T47D (cell line): Measurements from ENCODE around the gene SPIN1.

Source experiments
- DNase-seq, 2 experiments: peaks; one replicate each; pipeline versions ENCODE4 v3.0.0 to v3.0.0-alpha.2; 2011 to 2012; ENCODE audit warnings: low read depth in 1 of 2, low spot score in 1 of 2
- JUND ChIP-seq: IDR thresholded peaks from 2 replicates; pipeline ENCODE4 v1.6.1; 2012; ENCODE audit warnings: low read depth
- in situ Hi-C: cut with HindIII; loops from 2 replicates; pipeline ENCODE4 v1.10.0; 2016; ENCODE audit warnings: low sequenced_read_pairs, low pct_unique_long_range_greater_than_20kb

The SPIN1 gene

DNA sequence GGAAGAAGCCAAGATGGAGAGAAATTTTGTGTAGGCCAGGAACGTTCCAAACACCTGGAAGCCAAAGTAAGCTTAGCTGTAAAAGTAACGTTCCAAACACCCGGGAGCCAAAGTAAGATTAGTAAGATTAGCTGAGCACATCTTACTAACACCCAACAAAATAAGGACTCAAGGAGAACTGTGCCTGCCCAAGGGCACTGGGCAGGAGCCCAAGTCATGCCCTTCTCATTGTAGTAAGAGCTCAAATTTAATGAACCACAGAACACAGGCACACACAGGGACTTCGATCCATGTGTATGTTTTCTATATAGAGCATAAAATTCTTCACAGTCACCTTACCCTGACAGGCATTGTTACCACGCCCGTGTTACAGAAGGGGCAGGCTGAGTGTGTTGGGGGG, 110.6 kb downstream of the SPIN1 start:
- in situ Hi-C loops, result no loop called here
- TF ChIP-seq JUND, result no peak
- DNase-seq, result peak in 1 of 2 experiments; percentile 50

GRCh38 chr9:88501086-88501485, 112.8 kb downstream of the SPIN1 start:
- no peak for TF ChIP-seq JUND
- no peak for DNase-seq
- in situ Hi-C loops, result no loop called here

DNA sequence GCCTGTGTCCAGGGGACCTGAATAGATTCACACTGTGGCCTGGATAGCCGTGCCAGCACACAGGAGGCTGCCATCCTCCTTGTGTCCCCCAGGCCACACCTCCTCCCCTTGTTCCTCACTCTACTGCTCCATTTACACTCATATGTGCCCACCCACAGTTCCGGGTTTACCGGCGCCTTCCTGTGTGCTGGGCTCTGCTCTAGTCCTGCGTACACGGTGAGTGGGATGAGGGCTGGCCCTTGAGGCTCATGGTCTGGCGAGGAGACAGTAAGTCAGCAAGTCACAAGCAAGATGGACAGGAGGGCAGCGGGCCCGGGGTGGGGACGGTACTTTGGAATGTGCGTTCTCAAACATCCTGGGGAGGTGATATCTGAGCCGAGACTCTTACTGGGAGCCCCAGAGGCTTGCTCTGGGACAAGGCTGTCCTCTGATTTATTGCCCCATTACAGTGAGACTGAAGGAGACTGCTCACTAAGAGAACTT, 114.3 kb downstream of the SPIN1 start:
- no peak for TF ChIP-seq JUND
- in situ Hi-C loops, result no loop called here
- no peak for DNase-seq

DNA sequence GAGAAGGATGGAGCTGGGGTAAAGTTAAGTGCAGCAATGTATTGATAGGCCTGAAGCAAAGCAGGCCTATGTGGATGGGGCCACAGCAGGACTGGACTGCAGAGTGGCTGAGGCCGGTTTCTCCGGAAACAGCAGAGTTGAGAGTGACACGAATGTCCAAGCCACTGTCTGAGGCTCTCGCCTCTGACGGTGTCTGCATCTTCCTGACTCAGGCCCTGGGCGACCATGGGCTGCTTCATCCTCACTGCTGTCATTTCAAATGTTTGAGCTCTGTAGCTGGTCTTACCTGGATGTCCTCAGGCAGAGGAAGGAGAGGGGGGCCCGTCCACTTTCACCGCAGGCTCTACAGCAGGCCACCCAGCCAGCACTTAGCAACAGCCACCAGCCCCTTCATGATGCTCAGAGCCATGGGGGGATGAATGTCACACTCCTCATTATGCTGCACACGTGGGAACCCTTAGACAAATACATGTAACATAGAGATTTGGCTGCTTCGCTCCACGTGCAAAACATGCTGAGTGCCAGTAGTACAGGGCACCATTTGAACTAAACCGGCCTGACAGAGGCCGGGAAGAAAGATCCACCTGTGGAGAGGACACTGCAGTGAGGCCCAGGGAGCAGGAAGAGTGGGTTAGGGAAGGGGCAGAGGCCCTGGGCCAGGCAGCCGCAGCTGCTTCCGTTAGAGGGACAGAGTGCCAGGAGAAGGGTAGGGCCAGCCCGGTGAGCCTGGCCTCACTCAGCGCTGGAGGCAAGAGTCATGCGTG, 115.0 kb downstream of the SPIN1 start:
- no peak for DNase-seq
- in situ Hi-C loops, result no loop called here
- TF ChIP-seq JUND, result no peak

DNA sequence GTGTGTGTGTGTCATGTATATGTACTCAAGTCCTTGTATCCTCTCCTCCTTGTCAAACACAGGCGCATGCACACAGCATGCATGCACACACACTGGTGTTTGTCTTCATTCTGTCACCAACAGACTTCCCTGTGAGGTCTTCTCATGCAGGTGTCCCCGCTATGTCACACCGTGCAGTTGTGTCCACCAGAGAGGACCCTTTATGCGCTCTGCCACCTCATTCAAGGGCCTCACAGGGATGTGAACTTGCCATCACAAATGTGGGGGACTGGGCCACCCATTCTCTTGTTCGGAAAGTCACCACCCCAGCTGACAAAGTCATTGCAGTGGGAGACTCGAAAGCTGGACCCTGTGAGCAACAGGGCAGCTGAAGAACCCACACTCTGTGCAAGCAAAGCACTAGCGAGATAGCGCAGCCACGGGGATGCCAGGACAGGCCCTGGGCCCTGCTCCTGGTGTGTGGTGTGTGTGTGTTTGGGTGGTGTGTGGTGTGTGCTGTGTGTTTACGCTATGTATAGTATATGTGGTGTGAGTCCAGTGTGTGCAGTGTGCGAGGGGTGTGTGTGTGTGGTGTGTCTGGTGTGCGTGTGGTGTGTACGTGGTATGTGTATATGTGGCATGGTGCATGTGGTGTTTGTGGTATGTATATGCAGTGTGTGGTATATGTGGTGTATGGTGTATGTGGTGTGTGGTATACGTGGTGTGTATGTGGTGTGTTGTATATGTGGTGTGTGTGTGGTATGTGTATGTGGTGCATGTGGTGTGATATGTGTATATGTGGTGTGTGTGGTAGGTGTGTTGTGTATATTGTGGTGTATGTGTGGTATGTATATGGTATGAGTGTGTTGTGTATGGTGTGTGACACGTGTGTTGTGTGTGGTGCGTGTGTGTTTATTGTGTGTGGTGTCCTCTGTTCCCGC, 115.9 kb downstream of the SPIN1 start:
- in situ Hi-C loops, result no loop called here
- TF ChIP-seq JUND, result no peak
- no peak for DNase-seq

DNA sequence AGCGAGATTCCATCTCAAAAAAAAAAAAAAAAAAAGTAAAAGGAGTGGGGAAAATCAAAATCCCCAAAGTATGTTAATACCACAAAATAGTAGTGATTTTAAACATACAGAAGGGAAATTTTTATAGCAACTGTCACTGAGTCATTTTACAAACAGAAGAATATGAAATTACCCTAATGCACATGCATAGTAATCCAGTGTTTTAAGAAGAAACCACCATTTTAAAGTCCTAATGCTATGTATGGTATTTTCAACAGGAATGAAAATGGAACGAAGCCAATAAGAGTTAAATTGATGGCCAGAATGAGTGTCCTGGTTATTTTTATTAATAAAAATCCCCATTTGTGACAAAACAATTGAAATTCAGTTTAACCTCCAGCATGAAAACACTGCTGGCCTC, 120.1 kb downstream of the SPIN1 start:
- no peak for DNase-seq
- in situ Hi-C loops, result no loop called here
- TF ChIP-seq JUND, result no peak

- in situ Hi-C loops, result no loop called here
- DNase-seq, result no peak
- TF ChIP-seq JUND, result no peak
These were observed 123.7 kb downstream of the SPIN1 start for GRCh38 chr9:88511906-88512305.

- DNase-seq, result no peak
- in situ Hi-C loops, result no loop called here
- no peak for TF ChIP-seq JUND
These were observed 126.0 kb downstream of the SPIN1 start for GRCh38 chr9:88514247-88514646.

- in situ Hi-C loops, result no loop called here
- no peak for TF ChIP-seq JUND
- no peak for DNase-seq
These were observed 133.1 kb downstream of the SPIN1 start for GRCh38 chr9:88521308-88521707.

GRCh38 chr9:88522360-88522759, 134.1 kb downstream of the SPIN1 start:
- in situ Hi-C loops, result no loop called here
- no peak for DNase-seq
- no peak for TF ChIP-seq JUND

- no peak for TF ChIP-seq JUND
- DNase-seq, result no peak
- in situ Hi-C loops, result no loop called here
These were observed 134.8 kb downstream of the SPIN1 start for GRCh38 chr9:88523056-88523455.

DNA sequence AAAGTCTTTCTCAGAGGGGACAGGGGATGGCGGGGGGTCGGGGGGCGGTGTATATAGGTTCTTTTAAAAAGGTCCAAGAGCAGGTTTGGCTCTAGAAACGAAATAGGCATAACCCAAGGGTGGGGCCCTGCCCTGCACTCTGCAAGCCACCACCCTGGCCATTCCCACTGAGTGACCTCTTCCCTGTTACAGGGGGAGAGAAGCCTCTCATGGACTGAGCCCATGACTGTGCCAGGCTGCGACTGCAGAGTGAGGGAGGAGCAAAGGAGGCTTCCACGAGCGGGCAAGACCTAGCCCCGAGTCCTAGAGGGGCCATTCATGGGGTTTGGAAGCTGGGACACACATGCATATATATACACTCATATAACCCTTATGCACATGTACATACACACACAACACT, 136.7 kb downstream of the SPIN1 start:
- in situ Hi-C loops, result no loop called here
- no peak for TF ChIP-seq JUND
- no peak for DNase-seq

GRCh38 chr9:88527618-88528017, 139.4 kb downstream of the SPIN1 start:
- no peak for DNase-seq
- in situ Hi-C loops, result no loop called here
- TF ChIP-seq JUND, result no peak
